ENCODE measurements around the gene VIPR2.
"Not testable (repeated sequence)": the region's sequence is repeated elsewhere in the genome, so short reads cannot be mapped to it uniquely, and the experiment has no call there.

DNA sequence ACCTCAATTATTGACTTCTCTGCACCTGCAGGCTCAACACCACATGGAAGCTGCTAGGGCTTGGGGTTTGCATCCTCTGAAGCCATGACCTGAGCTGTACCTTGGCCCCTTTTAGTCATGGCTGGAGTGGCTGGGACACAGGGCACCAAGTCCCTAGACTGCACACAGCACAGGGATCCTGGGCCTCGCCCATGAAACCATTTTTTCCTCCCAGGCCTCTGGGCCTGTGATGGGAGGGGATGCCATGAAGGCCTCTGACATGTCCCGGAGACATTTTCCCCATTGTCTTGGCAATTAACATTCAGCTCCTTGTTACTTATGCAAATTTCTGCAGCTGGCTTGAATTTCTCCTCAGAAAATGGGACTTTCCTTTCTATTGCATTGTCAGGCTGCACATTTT, 160.7 kb downstream of the VIPR2 start:
- TF ChIP-seq, protein P1, sequence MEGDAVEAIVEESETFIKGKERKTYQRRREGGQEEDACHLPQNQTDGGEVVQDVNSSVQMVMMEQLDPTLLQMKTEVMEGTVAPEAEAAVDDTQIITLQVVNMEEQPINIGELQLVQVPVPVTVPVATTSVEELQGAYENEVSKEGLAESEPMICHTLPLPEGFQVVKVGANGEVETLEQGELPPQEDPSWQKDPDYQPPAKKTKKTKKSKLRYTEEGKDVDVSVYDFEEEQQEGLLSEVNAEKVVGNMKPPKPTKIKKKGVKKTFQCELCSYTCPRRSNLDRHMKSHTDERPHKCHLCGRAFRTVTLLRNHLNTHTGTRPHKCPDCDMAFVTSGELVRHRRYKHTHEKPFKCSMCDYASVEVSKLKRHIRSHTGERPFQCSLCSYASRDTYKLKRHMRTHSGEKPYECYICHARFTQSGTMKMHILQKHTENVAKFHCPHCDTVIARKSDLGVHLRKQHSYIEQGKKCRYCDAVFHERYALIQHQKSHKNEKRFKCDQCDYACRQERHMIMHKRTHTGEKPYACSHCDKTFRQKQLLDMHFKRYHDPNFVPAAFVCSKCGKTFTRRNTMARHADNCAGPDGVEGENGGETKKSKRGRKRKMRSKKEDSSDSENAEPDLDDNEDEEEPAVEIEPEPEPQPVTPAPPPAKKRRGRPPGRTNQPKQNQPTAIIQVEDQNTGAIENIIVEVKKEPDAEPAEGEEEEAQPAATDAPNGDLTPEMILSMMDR (conservative IDR thresholded peaks at IDR 0.05), result not testable (repeated sequence)
- not testable (repeated sequence) for TF ChIP-seq ZFX (IDR thresholded peaks at IDR 0.05)
